Measurements from ENCODE around the gene JSRP1. TPM values are rescaled to one million over a fixed set of nuclear protein-coding genes. Genes with fewer than 3 reads are reported as not detected.

The JSRP1 gene
- total and polyA plus RNA-seq, 7 donors = 0.36 to 1.6 (median 1.0) TPM; not detected in 4

DNA sequence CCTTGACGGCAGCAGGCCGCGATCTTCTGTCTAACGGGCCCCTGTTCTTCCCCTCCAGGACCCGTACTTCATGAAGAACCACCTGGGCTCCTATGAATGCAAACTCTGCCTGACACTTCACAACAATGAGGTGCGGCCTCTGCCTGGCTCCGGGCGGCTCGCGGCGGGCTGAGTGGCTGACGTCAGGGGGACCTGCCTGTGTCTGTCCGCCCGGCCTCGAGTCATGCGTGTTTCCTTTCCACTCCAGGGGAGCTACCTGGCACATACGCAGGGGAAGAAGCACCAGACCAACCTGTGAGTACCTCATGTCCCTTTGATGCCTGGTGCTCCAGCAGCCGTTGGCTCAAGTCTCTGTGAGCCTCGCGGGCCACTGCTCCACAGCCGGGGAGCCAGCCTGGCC, 11.7 kb downstream of the JSRP1 start:
- peaks cover 38 to 64% (median 54%) of the 10 kb centered on the region in 4 donors for H3K36me3 ChIP-seq
- H3K4me1 ChIP-seq = peaks cover 0 to 52% (median 36%) of the 10 kb centered on the region in 4 donors
- H3K4me3 ChIP-seq = no peak overlapping the region
- H3K27me3 ChIP-seq = peaks cover under 1 to 5% (median 1%) of the 10 kb centered on the region in 3 donors
- no peaks in the 10 kb centered on the region for H3K9me3 ChIP-seq
- TF ChIP-seq POLR2AphosphoS5 (IDR thresholded peaks at IDR 0.05) (no peak), EP300 (IDR thresholded peaks at IDR 0.05) (no peak), POLR2A (IDR thresholded peaks at IDR 0.05) (no peak)
- TF ChIP-seq, protein P1, sequence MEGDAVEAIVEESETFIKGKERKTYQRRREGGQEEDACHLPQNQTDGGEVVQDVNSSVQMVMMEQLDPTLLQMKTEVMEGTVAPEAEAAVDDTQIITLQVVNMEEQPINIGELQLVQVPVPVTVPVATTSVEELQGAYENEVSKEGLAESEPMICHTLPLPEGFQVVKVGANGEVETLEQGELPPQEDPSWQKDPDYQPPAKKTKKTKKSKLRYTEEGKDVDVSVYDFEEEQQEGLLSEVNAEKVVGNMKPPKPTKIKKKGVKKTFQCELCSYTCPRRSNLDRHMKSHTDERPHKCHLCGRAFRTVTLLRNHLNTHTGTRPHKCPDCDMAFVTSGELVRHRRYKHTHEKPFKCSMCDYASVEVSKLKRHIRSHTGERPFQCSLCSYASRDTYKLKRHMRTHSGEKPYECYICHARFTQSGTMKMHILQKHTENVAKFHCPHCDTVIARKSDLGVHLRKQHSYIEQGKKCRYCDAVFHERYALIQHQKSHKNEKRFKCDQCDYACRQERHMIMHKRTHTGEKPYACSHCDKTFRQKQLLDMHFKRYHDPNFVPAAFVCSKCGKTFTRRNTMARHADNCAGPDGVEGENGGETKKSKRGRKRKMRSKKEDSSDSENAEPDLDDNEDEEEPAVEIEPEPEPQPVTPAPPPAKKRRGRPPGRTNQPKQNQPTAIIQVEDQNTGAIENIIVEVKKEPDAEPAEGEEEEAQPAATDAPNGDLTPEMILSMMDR (IDR thresholded peaks at IDR 0.05) = no peak
- DNase-seq = no peak
- H3K27ac ChIP-seq = no peak overlapping the region
- WGBS, 2 donors = 89 to 91% methylated on average over 21 of the region's 21 CpGs
- intact Hi-C loops (cut with DNase I) = no loop called here

DNA sequence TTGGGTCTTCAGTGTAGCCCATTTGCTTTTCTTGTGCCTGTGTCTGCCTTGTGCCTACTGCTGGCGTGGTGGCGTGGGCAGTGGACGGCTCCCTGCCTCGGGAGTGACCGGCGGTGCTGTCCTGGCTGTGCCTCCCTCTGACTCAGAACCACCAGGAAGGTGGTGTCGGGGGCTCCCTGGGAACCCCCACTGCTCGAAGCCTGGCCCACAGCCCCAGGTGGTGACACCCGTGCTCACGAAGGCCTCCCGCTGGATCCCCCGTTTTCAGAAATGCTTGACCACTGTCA, 12.1 kb downstream of the JSRP1 start:
- no peak overlapping the region for H3K4me3 ChIP-seq
- H3K27ac ChIP-seq = no peak overlapping the region
- H3K9me3 ChIP-seq = no peaks in the 10 kb centered on the region
- intact Hi-C loops (cut with DNase I) = no loop called here
- DNase-seq = no peak
- 55 to 82% methylated on average over 12 of the region's 12 CpGs for WGBS, 2 donors
- peaks cover 0 to under 1% (median 0%) of the 10 kb centered on the region in 3 donors for H3K27me3 ChIP-seq
- H3K36me3 ChIP-seq = peaks cover 38 to 61% (median 54%) of the 10 kb centered on the region in 4 donors
- TF ChIP-seq EP300 (IDR thresholded peaks at IDR 0.05) (no peak), POLR2AphosphoS5 (IDR thresholded peaks at IDR 0.05) (no peak), POLR2A (IDR thresholded peaks at IDR 0.05) (no peak)
- TF ChIP-seq, protein P1 (IDR thresholded peaks at IDR 0.05) = no peak
- H3K4me1 ChIP-seq = peaks cover 0 to 56% (median 40%) of the 10 kb centered on the region in 4 donors

GRCh38 chr19:2243274-2244124, 12.7 kb downstream of the JSRP1 start:
- peaks cover 0 to 62% (median 46%) of the 10 kb centered on the region in 4 donors for H3K4me1 ChIP-seq
- no peaks in the 10 kb centered on the region for H3K9me3 ChIP-seq
- no peak overlapping the region for H3K4me3 ChIP-seq
- intact Hi-C loops (cut with DNase I) = no loop called here
- DNase-seq = no peak
- TF ChIP-seq POLR2A (IDR thresholded peaks at IDR 0.05) = no peak
- TF ChIP-seq, protein P1 (IDR thresholded peaks at IDR 0.05) = no peak
- TF ChIP-seq POLR2AphosphoS5 (IDR thresholded peaks at IDR 0.05) = no peak
- no peak for TF ChIP-seq EP300 (IDR thresholded peaks at IDR 0.05)
- H3K27me3 ChIP-seq = no peaks in the 10 kb centered on the region
- H3K36me3 ChIP-seq = peaks cover 38 to 55% (median 53%) of the 10 kb centered on the region in 4 donors
- WGBS, 2 donors = 48 to 81% methylated on average over 32 of the region's 32 CpGs
- no peak overlapping the region for H3K27ac ChIP-seq

- no peak overlapping the region for H3K27ac ChIP-seq
- no peak overlapping the region for H3K4me3 ChIP-seq
- DNase-seq = no peak
- no peak for TF ChIP-seq POLR2A (IDR thresholded peaks at IDR 0.05)
- no peak for TF ChIP-seq EP300 (IDR thresholded peaks at IDR 0.05)
- no peak for TF ChIP-seq POLR2AphosphoS5 (IDR thresholded peaks at IDR 0.05)
- TF ChIP-seq, protein P1 (IDR thresholded peaks at IDR 0.05) = no peak
- 86 to 93% methylated on average over 8 of the region's 8 CpGs for WGBS, 2 donors
- H3K27me3 ChIP-seq = no peaks in the 10 kb centered on the region
- peaks cover 0 to 69% (median 53%) of the 10 kb centered on the region in 4 donors for H3K4me1 ChIP-seq
- H3K36me3 ChIP-seq = peaks cover 38 to 49% (median 47%) of the 10 kb centered on the region in 4 donors
- H3K9me3 ChIP-seq = no peaks in the 10 kb centered on the region
- intact Hi-C loops (cut with DNase I) = no loop called here
Observed at GRCh38 chr19:2242816-2243215, 13.4 kb downstream of the JSRP1 start.

Measured in sigmoid colon (tissue), 7 donors.